Measurements from ENCODE around the gene SLCO2B1. TPM values are rescaled to one million over a fixed set of nuclear protein-coding genes. Genes with fewer than 3 reads are reported as not detected.

SLCO2B1 gene
- total and polyA plus RNA-seq, 2 experiments from 2014 or later = not detected

DNA sequence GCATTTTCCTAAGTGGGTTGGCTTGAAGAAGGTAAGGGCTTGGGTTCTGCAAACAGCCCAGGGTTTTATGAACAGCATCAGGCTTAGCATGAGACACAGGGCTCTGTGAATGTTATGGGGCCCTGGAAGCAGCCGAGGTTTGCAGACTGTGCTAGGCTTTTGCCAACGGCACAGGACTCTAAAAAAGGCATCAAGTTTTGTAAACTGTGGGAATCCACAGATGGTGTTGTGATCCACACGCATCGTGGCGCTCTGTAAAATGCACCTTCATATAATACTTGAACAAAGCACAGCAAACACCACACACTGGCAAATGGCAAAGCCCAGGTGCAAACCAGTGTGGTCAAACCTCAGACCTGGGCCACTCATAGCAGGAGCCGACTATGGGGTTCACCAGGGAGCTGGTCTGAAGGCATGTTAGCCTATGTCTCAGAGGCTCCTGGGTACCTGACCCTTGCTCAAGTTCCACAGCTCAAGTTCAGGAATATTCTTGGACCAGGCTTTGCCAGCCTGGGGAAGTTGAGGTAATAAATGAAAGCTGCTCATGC lies 2.4 kb upstream of the SLCO2B1 start (continued):
- TF ChIP-seq, protein P1, sequence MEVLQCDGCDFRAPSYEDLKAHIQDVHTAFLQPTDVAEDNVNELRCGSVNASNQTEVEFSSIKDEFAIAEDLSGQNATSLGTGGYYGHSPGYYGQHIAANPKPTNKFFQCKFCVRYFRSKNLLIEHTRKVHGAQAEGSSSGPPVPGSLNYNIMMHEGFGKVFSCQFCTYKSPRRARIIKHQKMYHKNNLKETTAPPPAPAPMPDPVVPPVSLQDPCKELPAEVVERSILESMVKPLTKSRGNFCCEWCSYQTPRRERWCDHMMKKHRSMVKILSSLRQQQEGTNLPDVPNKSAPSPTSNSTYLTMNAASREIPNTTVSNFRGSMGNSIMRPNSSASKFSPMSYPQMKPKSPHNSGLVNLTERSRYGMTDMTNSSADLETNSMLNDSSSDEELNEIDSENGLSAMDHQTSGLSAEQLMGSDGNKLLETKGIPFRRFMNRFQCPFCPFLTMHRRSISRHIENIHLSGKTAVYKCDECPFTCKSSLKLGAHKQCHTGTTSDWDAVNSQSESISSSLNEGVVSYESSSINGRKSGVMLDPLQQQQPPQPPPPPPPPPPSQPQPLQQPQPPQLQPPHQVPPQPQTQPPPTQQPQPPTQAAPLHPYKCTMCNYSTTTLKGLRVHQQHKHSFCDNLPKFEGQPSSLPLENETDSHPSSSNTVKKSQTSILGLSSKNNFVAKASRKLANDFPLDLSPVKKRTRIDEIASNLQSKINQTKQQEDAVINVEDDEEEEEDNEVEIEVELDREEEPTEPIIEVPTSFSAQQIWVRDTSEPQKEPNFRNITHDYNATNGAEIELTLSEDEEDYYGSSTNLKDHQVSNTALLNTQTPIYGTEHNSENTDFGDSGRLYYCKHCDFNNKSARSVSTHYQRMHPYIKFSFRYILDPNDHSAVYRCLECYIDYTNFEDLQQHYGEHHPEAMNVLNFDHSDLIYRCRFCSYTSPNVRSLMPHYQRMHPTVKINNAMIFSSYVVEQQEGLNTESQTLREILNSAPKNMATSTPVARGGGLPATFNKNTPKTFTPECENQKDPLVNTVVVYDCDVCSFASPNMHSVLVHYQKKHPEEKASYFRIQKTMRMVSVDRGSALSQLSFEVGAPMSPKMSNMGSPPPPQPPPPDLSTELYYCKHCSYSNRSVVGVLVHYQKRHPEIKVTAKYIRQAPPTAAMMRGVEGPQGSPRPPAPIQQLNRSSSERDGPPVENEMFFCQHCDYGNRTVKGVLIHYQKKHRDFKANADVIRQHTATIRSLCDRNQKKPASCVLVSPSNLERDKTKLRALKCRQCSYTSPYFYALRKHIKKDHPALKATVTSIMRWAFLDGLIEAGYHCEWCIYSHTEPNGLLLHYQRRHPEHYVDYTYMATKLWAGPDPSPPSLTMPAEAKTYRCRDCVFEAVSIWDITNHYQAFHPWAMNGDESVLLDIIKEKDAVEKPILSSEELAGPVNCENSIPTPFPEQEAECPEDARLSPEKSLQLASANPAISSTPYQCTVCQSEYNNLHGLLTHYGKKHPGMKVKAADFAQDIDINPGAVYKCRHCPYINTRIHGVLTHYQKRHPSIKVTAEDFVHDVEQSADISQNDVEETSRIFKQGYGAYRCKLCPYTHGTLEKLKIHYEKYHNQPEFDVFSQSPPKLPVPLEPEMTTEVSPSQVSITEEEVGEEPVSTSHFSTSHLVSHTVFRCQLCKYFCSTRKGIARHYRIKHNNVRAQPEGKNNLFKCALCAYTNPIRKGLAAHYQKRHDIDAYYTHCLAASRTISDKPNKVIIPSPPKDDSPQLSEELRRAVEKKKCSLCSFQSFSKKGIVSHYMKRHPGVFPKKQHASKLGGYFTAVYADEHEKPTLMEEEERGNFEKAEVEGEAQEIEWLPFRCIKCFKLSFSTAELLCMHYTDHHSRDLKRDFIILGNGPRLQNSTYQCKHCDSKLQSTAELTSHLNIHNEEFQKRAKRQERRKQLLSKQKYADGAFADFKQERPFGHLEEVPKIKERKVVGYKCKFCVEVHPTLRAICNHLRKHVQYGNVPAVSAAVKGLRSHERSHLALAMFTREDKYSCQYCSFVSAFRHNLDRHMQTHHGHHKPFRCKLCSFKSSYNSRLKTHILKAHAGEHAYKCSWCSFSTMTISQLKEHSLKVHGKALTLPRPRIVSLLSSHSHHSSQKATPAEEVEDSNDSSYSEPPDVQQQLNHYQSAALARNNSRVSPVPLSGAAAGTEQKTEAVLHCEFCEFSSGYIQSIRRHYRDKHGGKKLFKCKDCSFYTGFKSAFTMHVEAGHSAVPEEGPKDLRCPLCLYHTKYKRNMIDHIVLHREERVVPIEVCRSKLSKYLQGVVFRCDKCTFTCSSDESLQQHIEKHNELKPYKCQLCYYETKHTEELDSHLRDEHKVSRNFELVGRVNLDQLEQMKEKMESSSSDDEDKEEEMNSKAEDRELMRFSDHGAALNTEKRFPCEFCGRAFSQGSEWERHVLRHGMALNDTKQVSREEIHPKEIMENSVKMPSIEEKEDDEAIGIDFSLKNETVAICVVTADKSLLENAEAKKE (CRISPR knock-in tag; IDR thresholded peaks at IDR 0.05) = no peak

DNA sequence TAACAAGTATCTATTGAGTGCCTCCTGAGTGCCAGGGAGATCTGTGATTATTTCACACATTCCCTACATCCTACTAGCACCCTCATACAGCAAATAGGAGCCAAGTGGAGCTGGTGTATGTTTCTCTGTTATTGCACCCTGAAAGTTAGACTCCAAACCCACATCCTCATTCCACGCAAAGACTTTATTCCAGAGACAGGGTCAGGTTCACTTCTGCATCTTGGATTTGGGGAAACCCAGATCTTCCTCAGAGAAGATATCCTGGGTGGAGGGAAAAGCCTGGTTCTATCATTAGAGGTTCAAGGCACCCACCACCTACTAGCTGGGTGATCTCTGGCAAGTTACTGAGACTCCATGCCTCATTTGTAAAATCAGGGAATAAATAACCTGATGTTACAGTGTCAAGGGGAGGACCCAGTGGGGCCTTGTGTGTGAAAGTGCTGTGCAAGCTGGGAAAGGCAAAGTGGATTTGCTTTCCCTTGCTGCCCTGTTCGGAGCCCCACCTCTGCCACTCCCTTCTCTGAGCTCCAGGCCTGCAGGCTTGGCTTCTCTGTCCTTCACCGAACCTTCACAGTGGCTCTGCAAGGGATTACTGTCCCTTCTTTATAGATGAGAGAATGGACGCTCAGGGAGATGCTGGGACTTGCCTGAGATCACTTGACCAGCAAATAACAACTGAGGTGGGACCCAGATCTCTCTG lies 991 bp upstream of the SLCO2B1 start:
- H3K36me3 ChIP-seq (ENCODE audit: insufficient read depth) = no peaks in the 10 kb centered on the region
- DNase-seq (ENCODE audit: low spot score) (no peak), ATAC-seq (no peak)
- H3K27ac ChIP-seq (ENCODE audit: low read depth) = no peak overlapping the region
- no peak overlapping the region for H3K4me3 ChIP-seq
- Mint-ChIP-seq H3K9me3 (no peaks in the 10 kb centered on the region), H3K4me1 (no peaks in the 10 kb centered on the region; the same call in 1 of the 3 replicates), H3K36me3 (ENCODE audit: low read depth) (no peaks in the 10 kb centered on the region; the same call in 2 of the 3 replicates), H3K27me3 (ENCODE audit: insufficient read depth, low read depth, poor library complexity) (peaks cover 13% of the 10 kb centered on the region), H3K27ac (no peak overlapping the region), H3K4me3 (no peak overlapping the region)
- no peaks in the 10 kb centered on the region for H3K79me2 ChIP-seq (replicated peaks; ENCODE audit: insufficient read depth)
- no peaks in the 10 kb centered on the region for H3K4me1 ChIP-seq (ENCODE audit: insufficient read depth)
- H3K9me2 ChIP-seq (ENCODE audit: insufficient read depth) = 0 out of 2 replicates have a peak, but pooled peaks cover 2% of the 10 kb centered on the region
- no peak overlapping the region for H3K4me2 ChIP-seq
- no peaks in the 10 kb centered on the region for H3K27me3 ChIP-seq (ENCODE audit: insufficient read depth)
- H3F3A ChIP-seq (replicated peaks; ENCODE audit: low read depth) = no peaks in the 10 kb centered on the region
- TF ChIP-seq POLR2AphosphoS5 (IDR thresholded peaks at IDR 0.05; ENCODE audit: low read depth) (no peak), CREB1 (CRISPR knock-in tag; IDR thresholded peaks at IDR 0.05; ENCODE audit: low read depth) (no peak), STAT1 (IDR thresholded peaks at IDR 0.05; ENCODE audit: unreplicated experiment) (no peak), NANOG (IDR thresholded peaks at IDR 0.05; ENCODE audit: borderline replicate concordance) (no peak), EZH2 (IDR thresholded peaks at IDR 0.05; ENCODE audit: low read depth, unreplicated experiment) (no peak), JUNB (IDR thresholded peaks at IDR 0.05; ENCODE audit: unreplicated experiment) (no peak), EZH2phosphoT487 (IDR thresholded peaks at IDR 0.05; ENCODE audit: unreplicated experiment) (no peak), ZNF331 (CRISPR knock-in tag; IDR thresholded peaks at IDR 0.05; ENCODE audit: low read depth) (no peak)
- TF ChIP-seq, protein P2, sequence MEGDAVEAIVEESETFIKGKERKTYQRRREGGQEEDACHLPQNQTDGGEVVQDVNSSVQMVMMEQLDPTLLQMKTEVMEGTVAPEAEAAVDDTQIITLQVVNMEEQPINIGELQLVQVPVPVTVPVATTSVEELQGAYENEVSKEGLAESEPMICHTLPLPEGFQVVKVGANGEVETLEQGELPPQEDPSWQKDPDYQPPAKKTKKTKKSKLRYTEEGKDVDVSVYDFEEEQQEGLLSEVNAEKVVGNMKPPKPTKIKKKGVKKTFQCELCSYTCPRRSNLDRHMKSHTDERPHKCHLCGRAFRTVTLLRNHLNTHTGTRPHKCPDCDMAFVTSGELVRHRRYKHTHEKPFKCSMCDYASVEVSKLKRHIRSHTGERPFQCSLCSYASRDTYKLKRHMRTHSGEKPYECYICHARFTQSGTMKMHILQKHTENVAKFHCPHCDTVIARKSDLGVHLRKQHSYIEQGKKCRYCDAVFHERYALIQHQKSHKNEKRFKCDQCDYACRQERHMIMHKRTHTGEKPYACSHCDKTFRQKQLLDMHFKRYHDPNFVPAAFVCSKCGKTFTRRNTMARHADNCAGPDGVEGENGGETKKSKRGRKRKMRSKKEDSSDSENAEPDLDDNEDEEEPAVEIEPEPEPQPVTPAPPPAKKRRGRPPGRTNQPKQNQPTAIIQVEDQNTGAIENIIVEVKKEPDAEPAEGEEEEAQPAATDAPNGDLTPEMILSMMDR (conservative IDR thresholded peaks at IDR 0.05; ENCODE audit: low read depth in 2 of 2) = no peak
- TF ChIP-seq, protein P3, sequence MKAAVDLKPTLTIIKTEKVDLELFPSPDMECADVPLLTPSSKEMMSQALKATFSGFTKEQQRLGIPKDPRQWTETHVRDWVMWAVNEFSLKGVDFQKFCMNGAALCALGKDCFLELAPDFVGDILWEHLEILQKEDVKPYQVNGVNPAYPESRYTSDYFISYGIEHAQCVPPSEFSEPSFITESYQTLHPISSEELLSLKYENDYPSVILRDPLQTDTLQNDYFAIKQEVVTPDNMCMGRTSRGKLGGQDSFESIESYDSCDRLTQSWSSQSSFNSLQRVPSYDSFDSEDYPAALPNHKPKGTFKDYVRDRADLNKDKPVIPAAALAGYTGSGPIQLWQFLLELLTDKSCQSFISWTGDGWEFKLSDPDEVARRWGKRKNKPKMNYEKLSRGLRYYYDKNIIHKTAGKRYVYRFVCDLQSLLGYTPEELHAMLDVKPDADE (IDR thresholded peaks at IDR 0.05) = no peak
- TF ChIP-seq, protein P4, sequence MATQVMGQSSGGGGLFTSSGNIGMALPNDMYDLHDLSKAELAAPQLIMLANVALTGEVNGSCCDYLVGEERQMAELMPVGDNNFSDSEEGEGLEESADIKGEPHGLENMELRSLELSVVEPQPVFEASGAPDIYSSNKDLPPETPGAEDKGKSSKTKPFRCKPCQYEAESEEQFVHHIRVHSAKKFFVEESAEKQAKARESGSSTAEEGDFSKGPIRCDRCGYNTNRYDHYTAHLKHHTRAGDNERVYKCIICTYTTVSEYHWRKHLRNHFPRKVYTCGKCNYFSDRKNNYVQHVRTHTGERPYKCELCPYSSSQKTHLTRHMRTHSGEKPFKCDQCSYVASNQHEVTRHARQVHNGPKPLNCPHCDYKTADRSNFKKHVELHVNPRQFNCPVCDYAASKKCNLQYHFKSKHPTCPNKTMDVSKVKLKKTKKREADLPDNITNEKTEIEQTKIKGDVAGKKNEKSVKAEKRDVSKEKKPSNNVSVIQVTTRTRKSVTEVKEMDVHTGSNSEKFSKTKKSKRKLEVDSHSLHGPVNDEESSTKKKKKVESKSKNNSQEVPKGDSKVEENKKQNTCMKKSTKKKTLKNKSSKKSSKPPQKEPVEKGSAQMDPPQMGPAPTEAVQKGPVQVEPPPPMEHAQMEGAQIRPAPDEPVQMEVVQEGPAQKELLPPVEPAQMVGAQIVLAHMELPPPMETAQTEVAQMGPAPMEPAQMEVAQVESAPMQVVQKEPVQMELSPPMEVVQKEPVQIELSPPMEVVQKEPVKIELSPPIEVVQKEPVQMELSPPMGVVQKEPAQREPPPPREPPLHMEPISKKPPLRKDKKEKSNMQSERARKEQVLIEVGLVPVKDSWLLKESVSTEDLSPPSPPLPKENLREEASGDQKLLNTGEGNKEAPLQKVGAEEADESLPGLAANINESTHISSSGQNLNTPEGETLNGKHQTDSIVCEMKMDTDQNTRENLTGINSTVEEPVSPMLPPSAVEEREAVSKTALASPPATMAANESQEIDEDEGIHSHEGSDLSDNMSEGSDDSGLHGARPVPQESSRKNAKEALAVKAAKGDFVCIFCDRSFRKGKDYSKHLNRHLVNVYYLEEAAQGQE (IDR thresholded peaks at IDR 0.05; ENCODE audit: unreplicated experiment) = no peak
- H2AFZ ChIP-seq = no peak overlapping the region
- no peaks in the 10 kb centered on the region for H4K20me1 ChIP-seq (replicated peaks; ENCODE audit: insufficient read depth)
